GM19240 (cell line): ENCODE measurements around the gene PIEZO1.

Source experiments
- DNase-seq: peaks from one replicate; pipeline ENCODE4 v3.0.0; 2011; ENCODE audit warnings: low spot score; ENCODE audit not compliant: insufficient read length

The PIEZO1 gene

GRCh38 chr16:88721815-88722755 lies 62.9 kb downstream of the PIEZO1 start:
- no peak for DNase-seq

- DNase-seq = no peak
These were observed 63.8 kb downstream of the PIEZO1 start for GRCh38 chr16:88721236-88721635.

- no peak for DNase-seq
These were observed 64.5 kb downstream of the PIEZO1 start for GRCh38 chr16:88720396-88720970.

GRCh38 chr16:88719933-88720296 lies 65.1 kb downstream of the PIEZO1 start:
- no peak for DNase-seq

GRCh38 chr16:88719267-88719932 lies 65.6 kb downstream of the PIEZO1 start:
- DNase-seq = no peak

GRCh38 chr16:88718178-88718577 lies 66.8 kb downstream of the PIEZO1 start:
- DNase-seq = no peak

GRCh38 chr16:88716601-88717001 lies 68.4 kb downstream of the PIEZO1 start:
- no peak for DNase-seq

GRCh38 chr16:88716201-88716600 lies 68.8 kb downstream of the PIEZO1 start:
- no peak for DNase-seq

GRCh38 chr16:88715312-88716190 lies 69.5 kb downstream of the PIEZO1 start:
- DNase-seq = no peak

GRCh38 chr16:88714420-88715302 lies 70.4 kb downstream of the PIEZO1 start:
- no peak for DNase-seq

GRCh38 chr16:88713568-88714419 lies 71.2 kb downstream of the PIEZO1 start:
- DNase-seq = no peak

GRCh38 chr16:88713054-88713453 lies 72.0 kb downstream of the PIEZO1 start:
- DNase-seq = no peak

- DNase-seq = no peak
These were observed 72.5 kb downstream of the PIEZO1 start for GRCh38 chr16:88712362-88712979.

- no peak for DNase-seq
These were observed 73.2 kb downstream of the PIEZO1 start for GRCh38 chr16:88711750-88712340.

- no peak for DNase-seq
These were observed 74.5 kb downstream of the PIEZO1 start for GRCh38 chr16:88710556-88710955.

GRCh38 chr16:88706965-88707826 lies 77.8 kb downstream of the PIEZO1 start:
- no peak for DNase-seq

- peak; percentile 99 for DNase-seq
These were observed 78.6 kb downstream of the PIEZO1 start, which contains the start of the genes CTU2 and RNF166 for GRCh38 chr16:88706229-88706964. Gene CTU2, plus strand, starts transcription at chr16:88706503. Its CDS starts 28 bp downstream, at chr16:88706531. Gene RNF166, minus strand, starts transcription at chr16:88706408. Its CDS starts 83 bp downstream, at chr16:88706325.
